H9 (cell line): Measurements from ENCODE around the gene GPATCH2. TPM values are rescaled to one million over a fixed set of nuclear protein-coding genes. Genes with fewer than 3 reads are reported as not detected.

Experiments used
- DNase-seq: peaks from one replicate; pipeline ENCODE4 v3.0.0-alpha.2; 2017
- H2AFZ ChIP-seq: one replicate; pipeline ENCODE4 v1.6.1; 2013; ENCODE audit warnings: mild to moderate bottlenecking, low read length, control low read depth, moderate library complexity
- H2AK5ac ChIP-seq: 2 replicates; pipeline ENCODE4 v1.6.1; 2013; ENCODE audit warnings: low read length, control low read depth, mixed read lengths; ENCODE audit not compliant: insufficient read length
- H2BK120ac ChIP-seq: one replicate; pipeline ENCODE4 v1.6.1; 2013; ENCODE audit warnings: low read depth, mild to moderate bottlenecking, low read length, control low read depth, inconsistent platforms; ENCODE audit not compliant: poor library complexity, severe bottlenecking
- H2BK12ac ChIP-seq: 2 replicates; pipeline ENCODE4 v1.6.1; 2013; ENCODE audit warnings: low read length, control low read depth, mixed read lengths, low read depth; ENCODE audit not compliant: insufficient read length
- H2BK15ac ChIP-seq: 2 replicates; pipeline ENCODE4 v1.6.1; 2013; ENCODE audit warnings: low read depth, low read length, control low read depth
- H2BK20ac ChIP-seq: one replicate; pipeline ENCODE4 v1.6.1; 2013; ENCODE audit warnings: low read depth, mild to moderate bottlenecking, low read length, control low read depth, inconsistent platforms; ENCODE audit not compliant: poor library complexity, severe bottlenecking
- H2BK5ac ChIP-seq: 2 replicates; pipeline ENCODE4 v1.6.1; 2013; ENCODE audit warnings: low read length, control low read depth, mixed read lengths; ENCODE audit not compliant: insufficient read length
- H3K14ac ChIP-seq: 2 replicates; pipeline ENCODE4 v1.6.1; 2013; ENCODE audit warnings: low read length, control low read depth; ENCODE audit not compliant: insufficient read depth
- H3K18ac ChIP-seq: 2 replicates; pipeline ENCODE4 v1.6.1; 2013; ENCODE audit warnings: low read depth, mild to moderate bottlenecking, mixed read lengths, low read length, control low read depth; ENCODE audit not compliant: insufficient read length
- H3K23ac ChIP-seq: 2 replicates; pipeline ENCODE4 v1.6.1; 2013; ENCODE audit warnings: low read length, control low read depth, mixed read lengths, low read depth; ENCODE audit not compliant: insufficient read length
- H3K23me2 ChIP-seq: 2 replicates; pipeline ENCODE4 v1.6.1; 2013; ENCODE audit warnings: low read depth, mild to moderate bottlenecking, mixed read lengths, low read length, control low read depth; ENCODE audit not compliant: insufficient read length, poor library complexity, severe bottlenecking
- H3K27ac ChIP-seq: 2 replicates; pipeline ENCODE4 v1.5.1; 2013; ENCODE audit warnings: low read length, control low read depth, mixed read lengths, low read depth; ENCODE audit not compliant: insufficient read length
- H3K27me3 ChIP-seq: 2 replicates; pipeline ENCODE4 v1.6.1; 2013; ENCODE audit warnings: low read length, control low read depth, inconsistent platforms; ENCODE audit not compliant: insufficient read depth
- H3K4ac ChIP-seq: 2 replicates; pipeline ENCODE4 v1.6.1; 2013; ENCODE audit warnings: low read depth, mild to moderate bottlenecking, control low read depth, inconsistent platforms, low read length, moderate library complexity
- H3K4me1 ChIP-seq: 2 replicates; pipeline ENCODE4 v1.6.1; 2013; ENCODE audit warnings: low read length, control low read depth, inconsistent platforms; ENCODE audit not compliant: insufficient read depth
- H3K4me2 ChIP-seq: 2 replicates; pipeline ENCODE4 v1.6.1; 2013; ENCODE audit warnings: low read length, control low read depth, mixed read lengths; ENCODE audit not compliant: insufficient read length, insufficient read depth
- H3K56ac ChIP-seq: 2 replicates; pipeline ENCODE4 v1.6.1; 2013; ENCODE audit warnings: low read depth, mild to moderate bottlenecking, mixed read lengths, low read length, control low read depth; ENCODE audit not compliant: insufficient read length
- H3K79me1 ChIP-seq: 2 replicates; pipeline ENCODE4 v1.6.1; 2013; ENCODE audit warnings: low read depth, mild to moderate bottlenecking, moderate library complexity, low read length, control low read depth, inconsistent platforms; ENCODE audit not compliant: insufficient read depth, poor library complexity, severe bottlenecking
- H3K79me2 ChIP-seq: 2 replicates; pipeline ENCODE4 v1.6.1; 2013; ENCODE audit warnings: low read length, control low read depth, inconsistent platforms; ENCODE audit not compliant: insufficient read depth
- H3K9ac ChIP-seq: 2 replicates; pipeline ENCODE4 v1.6.1; 2013; ENCODE audit warnings: low read length, control low read depth, mixed read lengths; ENCODE audit not compliant: insufficient read length; ENCODE audit errors: extremely low read depth
- H3K9me3 ChIP-seq: one replicate; pipeline ENCODE4 v1.6.1; 2013; ENCODE audit warnings: low read depth, low read length, inconsistent platforms; ENCODE audit not compliant: control insufficient read depth
- H3T11ph ChIP-seq: one replicate; pipeline ENCODE4 v1.6.1; 2013; ENCODE audit warnings: mild to moderate bottlenecking, low read length, control low read depth, inconsistent platforms
- H4K20me1 ChIP-seq: one replicate; pipeline ENCODE4 v1.6.1; 2013; ENCODE audit not compliant: control insufficient read depth, insufficient read length, insufficient read depth
- H4K5ac ChIP-seq: 2 replicates; pipeline ENCODE4 v1.6.1; 2013; ENCODE audit warnings: low read depth, mild to moderate bottlenecking, mixed read lengths, low read length, control low read depth; ENCODE audit not compliant: insufficient read length
- H4K8ac ChIP-seq: replicated peaks from 2 replicates; pipeline ENCODE4 v1.6.1; 2013; ENCODE audit warnings: low read length, control low read depth, mixed read lengths, low read depth; ENCODE audit not compliant: insufficient read length
- H4K91ac ChIP-seq: 2 replicates; pipeline ENCODE4 v1.6.1; 2013; ENCODE audit warnings: low read depth, mild to moderate bottlenecking, moderate library complexity, mixed read lengths, low read length, control low read depth; ENCODE audit not compliant: insufficient read length
- H3K27ac Mint-ChIP-seq, 3 experiments: 2 replicates in 2 of 3; 3 replicates in 1 of 3; pipeline ENCODE4 v1.8.0; 2020 to 2021; ENCODE audit warnings: mixed read lengths in 3 of 3, mild to moderate bottlenecking in 1 of 3, moderate library complexity in 1 of 3
- H3K27me3 Mint-ChIP-seq: 2 replicates; pipeline ENCODE4 v1.8.0; 2021; ENCODE audit warnings: low read depth, mild to moderate bottlenecking, moderate library complexity, mixed read lengths
- H3K36me3 Mint-ChIP-seq, 3 experiments: 2 replicates in 2 of 3; 3 replicates in 1 of 3; pipeline ENCODE4 v1.8.0; 2020 to 2021; ENCODE audit warnings: low read depth in 3 of 3, mixed read lengths in 3 of 3; ENCODE audit not compliant: insufficient read depth in 1 of 3
- H3K4me1 Mint-ChIP-seq, 2 experiments: 2 replicates each; pipeline ENCODE4 v1.8.0; 2020; ENCODE audit warnings: mixed read lengths in 2 of 2
- H3K4me3 Mint-ChIP-seq, 2 experiments: 2 replicates in 1 of 2; 3 replicates in 1 of 2; pipeline ENCODE4 v1.8.0; 2020 to 2021; ENCODE audit warnings: mild to moderate bottlenecking in 2 of 2, mixed read lengths in 2 of 2, moderate library complexity in 1 of 2
- H3K9me3 Mint-ChIP-seq, 2 experiments: 2 replicates in 1 of 2; 3 replicates in 1 of 2; pipeline ENCODE4 v1.8.0; 2020; ENCODE audit warnings: mild to moderate bottlenecking in 2 of 2, mixed read lengths in 2 of 2, moderate library complexity in 1 of 2
- CTCF ChIP-seq: fragments of 200-600 bp; sonication (generic); conservative IDR thresholded peaks from 3 replicates; pipeline ENCODE4 v1.8.0; 2021; ENCODE audit warnings: antibody characterized with exemption, mild to moderate bottlenecking
- WGBS: extraction: QIAGEN DNeasy Blood & Tissue Kit; methylation state at CpG from one replicate; pipeline ENCODE4 v1.1.7; 2013; ENCODE audit warnings: missing lambda C conversion rate, low lambda C conversion rate, mixed read lengths; ENCODE audit not compliant: insufficient read length; ENCODE audit errors: extremely low coverage; 5-methylcytosine and 5-hydroxymethylcytosine counted together
- total RNA-seq: library from RNA; stranded (reverse); gene quantifications from 2 replicates; pipeline ENCODE4 v1.2.1, GENCODE V29; 2021

The GPATCH2 gene
- total RNA-seq, 1 experiment from 2014 or later: 14.3 TPM

- H2BK20ac ChIP-seq: no peak overlapping the region
- Mint-ChIP-seq H3K4me1 (peaks cover 17% of the 10 kb centered on the region in 2 experiments), H3K36me3 (peaks cover 7 to 13% (median 12%) of the 10 kb centered on the region in 3 experiments; a peak in 5 of 7 replicates), H3K9me3 (no peaks in the 10 kb centered on the region), H3K27me3 (no peaks in the 10 kb centered on the region), H3K27ac (peak overlapping the region in 1 of 3 experiments; percentile 18; a peak in 2 of 7 replicates), H3K4me3 (no peak overlapping the region)
- WGBS: no CpG with 5 or more reads among the region's 3 CpGs
- H2AFZ ChIP-seq: no peak overlapping the region
- H4K5ac ChIP-seq: no peak overlapping the region
- H3K14ac ChIP-seq: no peak overlapping the region
- H3K9ac ChIP-seq: no peak overlapping the region
- no peak overlapping the region for H4K91ac ChIP-seq
- H2BK5ac ChIP-seq: no peak overlapping the region
- no peak overlapping the region for H3K23ac ChIP-seq
- no peak overlapping the region for H4K8ac ChIP-seq
- no peaks in the 10 kb centered on the region for H3K79me2 ChIP-seq
- H3K4me2 ChIP-seq: no peak overlapping the region
- no peak overlapping the region for H3K18ac ChIP-seq
- no peak overlapping the region for H2BK15ac ChIP-seq
- no peak overlapping the region for H2AK5ac ChIP-seq
- H3K23me2 ChIP-seq: no peaks in the 10 kb centered on the region
- H3T11ph ChIP-seq: no peak overlapping the region
- no peak overlapping the region for H3K4ac ChIP-seq
- H2BK12ac ChIP-seq: no peak overlapping the region
- H3K27ac ChIP-seq: no peak overlapping the region
- no peaks in the 10 kb centered on the region for H3K27me3 ChIP-seq
- no peaks in the 10 kb centered on the region for H3K9me3 ChIP-seq
- no peaks in the 10 kb centered on the region for H4K20me1 ChIP-seq
- H2BK120ac ChIP-seq: no peak overlapping the region
- no peak for DNase-seq
- no peak for TF ChIP-seq CTCF
- H3K4me1 ChIP-seq: no peaks in the 10 kb centered on the region
- H3K56ac ChIP-seq: no peak overlapping the region
- H3K79me1 ChIP-seq: peaks cover 2% of the 10 kb centered on the region
Measured at GRCh38 chr1:217622042-217622441, 8.8 kb downstream of the GPATCH2 start.
